Stomach (tissue), 9 donors: ENCODE measurements around the gene AGAP1. TPM values are rescaled to one million over a fixed set of nuclear protein-coding genes. Genes with fewer than 3 reads are reported as not detected.

Experiments used
- DNase-seq, 2 donors: peaks; one replicate each; pipeline versions ENCODE4 v3.0.0 to v3.0.0-alpha.2; 2013 to 2019
- H3K27ac ChIP-seq, 5 donors: fragments of 200-600 bp in 4 of 5; sonication (generic) in 4 of 5; one replicate each; pipeline ENCODE4 v1.5.1; 2013 to 2019; ENCODE audit warnings: mild to moderate bottlenecking in 1 of 5, moderate library complexity in 1 of 5
- H3K27me3 ChIP-seq, 3 donors: fragments of 200-600 bp; sonication (generic); one replicate each; pipeline ENCODE4 v1.5.1; 2017 to 2019; ENCODE audit warnings: mixed run types in 1 of 3
- H3K36me3 ChIP-seq, 4 donors: fragments of 200-600 bp; sonication (generic); 1 replicate in 3 of 4; 2 replicates in 1 of 4; pipeline ENCODE4 v1.5.1; 2016 to 2019
- H3K4me1 ChIP-seq, 4 donors: fragments of 200-600 bp; sonication (generic); one replicate each; pipeline ENCODE4 v1.5.1; 2016 to 2019
- H3K4me3 ChIP-seq, 4 donors: fragments of 200-600 bp; sonication (generic) in 3 of 4; one replicate each; pipeline ENCODE4 v1.5.1; 2016 to 2019; ENCODE audit warnings: mild to moderate bottlenecking in 1 of 4
- H3K9me3 ChIP-seq, 4 donors: fragments of 200-600 bp; sonication (generic); one replicate each; pipeline ENCODE4 v1.5.1; 2016 to 2019
- CTCF ChIP-seq, 7 experiments: fragments of 450-650 bp in 4 of 7; fragments of 200-600 bp in 3 of 7; sonication (generic) in 3 of 7; IDR thresholded peaks; one replicate each; pipeline ENCODE4 v1.5.1; 2016 to 2019; ENCODE audit warnings: antibody characterized with exemption in 7 of 7, control low read depth in 2 of 7, mild to moderate bottlenecking in 1 of 7
- EP300 ChIP-seq: sonication (generic); formaldehyde crosslinking; IDR thresholded peaks from one replicate; pipeline ENCODE4 v1.6.1; 2017; ENCODE audit warnings: antibody characterized with exemption
- POLR2A ChIP-seq, 4 donors: fragments of 450-650 bp; IDR thresholded peaks; one replicate each; pipeline ENCODE4 v1.6.1; 2016; ENCODE audit warnings: antibody characterized with exemption in 4 of 4, control low read depth in 2 of 4, mild to moderate bottlenecking in 1 of 4, moderate library complexity in 1 of 4
- POLR2AphosphoS5 ChIP-seq, 3 donors: sonication (generic); formaldehyde crosslinking; IDR thresholded peaks; one replicate each; pipeline ENCODE4 v1.6.1; 2016; ENCODE audit warnings: antibody characterized with exemption in 3 of 3
- WGBS, 5 donors: extraction: QIAGEN DNeasy Blood & Tissue Kit in 3 of 5; methylation state at CpG; one replicate each; pipeline versions ENCODE4 v1.1.5 to v1.1.7; 2013 to 2018; 5-methylcytosine and 5-hydroxymethylcytosine counted together
- intact Hi-C: fragments of 100-400 bp; cut with DNase I; formaldehyde crosslinking; loops from one replicate; pipeline ENCODE4 v1.15.1; 2023; ENCODE audit warnings: low total_unique reads
- polyA plus RNA-seq, 3 donors: library from polyadenylated mRNA; stranded (reverse); fragments of 200-250 nt; gene quantifications; one replicate each; pipeline ENCODE4 v1.2.3, GENCODE V29; 2013
- total RNA-seq, 5 donors: library from RNA; depleted of rRNA; stranded (reverse); fragments of >200 nt; gene quantifications; one replicate each; pipeline versions ENCODE4 v1.1.0 to v1.2.3, GENCODE V29; 2014 to 2016
- donor health status: healthy with polysubstance abuse.
- donor health status: Bipolar disorder and iron deficiency.
- donor health status: healthy.

The AGAP1 gene
- total and polyA plus RNA-seq, 8 donors = 4.2 to 139 (median 35.0) TPM

DNA sequence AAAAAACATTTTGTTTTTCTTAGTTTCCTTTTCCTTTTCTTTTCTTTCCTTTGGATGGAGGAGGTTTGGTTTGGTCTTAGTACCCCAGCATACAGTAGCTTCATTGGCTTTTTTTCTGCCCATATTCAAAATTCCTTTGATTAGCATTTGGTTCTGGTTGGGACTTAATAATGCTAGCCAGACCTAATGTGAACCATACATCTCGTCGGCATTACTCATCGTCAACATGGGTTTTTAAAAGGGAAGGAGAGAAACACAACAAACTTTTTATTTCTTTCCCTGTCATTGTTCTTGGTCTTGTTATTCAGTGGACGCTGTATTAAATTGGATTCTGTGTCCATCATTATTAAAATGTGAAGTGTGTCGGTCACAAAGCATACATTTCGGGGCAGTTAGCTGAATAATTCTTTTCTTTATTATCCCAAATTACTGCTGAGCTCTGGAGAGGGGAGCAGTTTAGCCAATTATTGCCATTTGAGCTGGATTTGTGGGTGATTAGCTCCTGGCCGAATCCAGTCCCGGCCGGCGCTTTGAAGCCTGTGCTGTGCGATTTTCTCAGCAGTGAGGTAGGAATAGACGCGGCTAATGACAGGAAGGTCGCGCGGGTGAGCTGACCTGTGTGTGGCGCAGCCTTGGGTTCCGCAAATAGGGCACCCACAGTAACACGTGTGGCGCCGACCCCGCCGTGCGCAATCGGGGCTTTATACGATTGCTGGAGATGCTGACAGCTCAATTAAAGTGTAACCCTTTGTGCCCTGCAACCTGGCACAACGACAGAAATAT is 371.1 kb downstream of the AGAP1 start:
- DNase-seq = no peak
- Histone ChIP-seq H3K27ac (no peak overlapping the region), H3K27me3 (no peaks in the 10 kb centered on the region), H3K36me3 (peaks cover 0 to 4% (median under 1%) of the 10 kb centered on the region in 4 donors), H3K4me3 (no peak overlapping the region), H3K9me3 (peaks cover 0 to 6% (median 2%) of the 10 kb centered on the region in 4 donors), H3K4me1 (no peaks in the 10 kb centered on the region)
- WGBS, 5 donors = 66 to 79% (median 72%) methylated on average over 27 of the region's 27 CpGs
- TF ChIP-seq POLR2AphosphoS5 (IDR thresholded peaks at IDR 0.05) = no peak
- TF ChIP-seq EP300 = no peak
- no peak for TF ChIP-seq POLR2A (IDR thresholded peaks at IDR 0.05)
- TF ChIP-seq CTCF (IDR thresholded peaks at IDR 0.05) = no peak
- intact Hi-C loops = no loop called here

DNA sequence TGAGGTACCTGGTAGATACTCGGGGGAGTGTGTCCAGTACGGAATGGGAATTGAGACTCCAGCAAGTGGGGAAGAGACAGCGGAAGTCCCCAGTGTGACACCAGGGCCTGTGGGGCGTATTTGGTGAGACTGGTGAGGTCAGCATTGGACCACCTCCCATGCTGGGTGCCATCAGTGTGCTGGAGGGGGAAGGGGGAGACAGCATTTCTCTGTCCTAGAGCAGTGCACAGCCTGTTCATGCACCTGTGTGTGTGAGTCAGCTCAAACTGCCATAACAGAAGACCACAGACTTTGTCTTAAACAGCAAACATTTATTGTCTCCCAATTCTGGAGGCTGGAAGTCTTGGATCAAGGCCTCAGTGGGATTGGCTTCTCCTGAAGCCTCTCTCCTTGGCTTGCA is 372.5 kb downstream of the AGAP1 start:
- WGBS, 5 donors = 95 to 99% (median 97%) methylated on average over 4 of the region's 4 CpGs
- peaks cover 0 to 9% (median 2%) of the 10 kb centered on the region in 4 donors for H3K36me3 ChIP-seq
- H3K4me1 ChIP-seq = no peaks in the 10 kb centered on the region
- intact Hi-C loops = no loop called here
- TF ChIP-seq POLR2A (IDR thresholded peaks at IDR 0.05) (no peak), POLR2AphosphoS5 (IDR thresholded peaks at IDR 0.05) (no peak), EP300 (no peak), CTCF (IDR thresholded peaks at IDR 0.05) (no peak)
- H3K9me3 ChIP-seq = peaks cover 0 to 20% (median 11%) of the 10 kb centered on the region in 4 donors
- no peak overlapping the region for H3K4me3 ChIP-seq
- H3K27me3 ChIP-seq = no peaks in the 10 kb centered on the region
- H3K27ac ChIP-seq = no peak overlapping the region
- no peak for DNase-seq

GRCh38 chr2:235868224-235868623 is 374.4 kb downstream of the AGAP1 start:
- TF ChIP-seq POLR2AphosphoS5 (IDR thresholded peaks at IDR 0.05) (no peak), EP300 (no peak), POLR2A (IDR thresholded peaks at IDR 0.05) (no peak), CTCF (IDR thresholded peaks at IDR 0.05) (no peak)
- 86 to 93% (median 92%) methylated on average over 16 of the region's 16 CpGs for WGBS, 5 donors
- peaks cover 0 to 9% (median 0%) of the 10 kb centered on the region in 4 donors for H3K36me3 ChIP-seq
- H3K9me3 ChIP-seq = peaks cover 0 to 20% (median 11%) of the 10 kb centered on the region in 4 donors
- DNase-seq = no peak
- no peak overlapping the region for H3K27ac ChIP-seq
- H3K4me1 ChIP-seq = no peaks in the 10 kb centered on the region
- H3K4me3 ChIP-seq = no peak overlapping the region
- H3K27me3 ChIP-seq = no peaks in the 10 kb centered on the region
- intact Hi-C loops = no loop called here

DNA sequence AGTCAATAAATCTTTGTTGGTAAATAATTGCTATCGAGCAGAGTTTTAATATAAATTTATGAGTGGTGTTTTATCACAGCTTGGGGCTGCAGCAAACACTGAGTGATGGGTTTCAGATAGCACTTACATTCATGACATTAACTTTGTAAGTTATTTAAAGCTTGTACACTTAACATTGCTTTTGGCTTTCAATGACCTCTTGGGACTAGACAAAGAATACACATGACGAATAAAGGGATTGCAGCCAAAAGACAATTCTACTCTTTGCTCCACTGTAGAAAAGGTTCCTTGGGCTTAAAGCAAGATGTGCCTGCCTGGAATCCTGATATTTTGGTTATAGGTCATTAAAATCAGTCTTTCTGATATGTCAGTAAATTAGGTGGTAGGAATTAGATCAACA is 374.8 kb downstream of the AGAP1 start:
- TF ChIP-seq POLR2AphosphoS5 (IDR thresholded peaks at IDR 0.05) = no peak
- TF ChIP-seq CTCF (IDR thresholded peaks at IDR 0.05) = no peak
- no peak for TF ChIP-seq EP300
- no peak for TF ChIP-seq POLR2A (IDR thresholded peaks at IDR 0.05)
- DNase-seq = peak in 1 of 2 donors; percentile 18
- Histone ChIP-seq H3K4me3 (no peak overlapping the region), H3K9me3 (peaks cover 0 to 20% (median 11%) of the 10 kb centered on the region in 4 donors), H3K36me3 (peaks cover 0 to 12% (median 0%) of the 10 kb centered on the region in 4 donors), H3K4me1 (no peaks in the 10 kb centered on the region), H3K27me3 (no peaks in the 10 kb centered on the region), H3K27ac (no peak overlapping the region)
- 81 to 94% (median 91%) methylated on average over 2 of the region's 2 CpGs for WGBS, 5 donors
- intact Hi-C loops = no loop called here
